Uterus (tissue), 2 donors: ENCODE measurements around the gene PPARG.

ENCODE experiments used
- POLR2A ChIP-seq, 2 donors: fragments of 450-650 bp; IDR thresholded peaks; one replicate each; pipeline ENCODE4 v1.6.1; 2016; ENCODE audit warnings: antibody characterized with exemption in 2 of 2, mild to moderate bottlenecking in 1 of 2, moderate library complexity in 1 of 2
- TF ChIP-seq, protein P1 (sequence below), 4 experiments: fragments of 200-600 bp in 2 of 4; fragments of 450-650 bp in 2 of 4; sonication (generic) in 2 of 4; IDR thresholded peaks; one replicate each; pipeline ENCODE4 v1.5.1; 2016 to 2019; ENCODE audit warnings: antibody characterized with exemption in 4 of 4, mild to moderate bottlenecking in 2 of 4, moderate library complexity in 1 of 4

DNA sequence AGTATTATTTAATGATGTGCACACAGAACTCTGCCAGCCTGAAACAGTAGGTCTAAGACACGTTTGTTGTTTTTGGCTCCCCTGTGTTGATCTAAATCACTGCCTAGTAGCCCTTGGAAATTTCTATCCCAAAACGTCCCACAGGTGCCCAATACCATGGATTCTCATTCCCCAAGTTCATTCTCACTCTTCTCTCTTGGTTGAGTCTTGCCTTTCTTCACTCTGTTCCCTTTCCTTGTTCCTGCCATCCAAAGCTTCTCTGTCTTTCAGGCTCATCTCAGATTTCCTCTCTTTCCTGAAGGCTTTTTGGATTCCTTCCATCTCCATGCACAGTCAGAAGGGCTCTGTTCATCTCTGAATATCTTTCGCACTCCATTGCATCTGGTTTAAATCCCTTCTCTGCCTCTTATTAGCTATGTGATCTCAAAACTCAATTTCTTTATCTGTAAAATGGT, 54.2 kb downstream of the PPARG start:
- TF ChIP-seq, protein P1, sequence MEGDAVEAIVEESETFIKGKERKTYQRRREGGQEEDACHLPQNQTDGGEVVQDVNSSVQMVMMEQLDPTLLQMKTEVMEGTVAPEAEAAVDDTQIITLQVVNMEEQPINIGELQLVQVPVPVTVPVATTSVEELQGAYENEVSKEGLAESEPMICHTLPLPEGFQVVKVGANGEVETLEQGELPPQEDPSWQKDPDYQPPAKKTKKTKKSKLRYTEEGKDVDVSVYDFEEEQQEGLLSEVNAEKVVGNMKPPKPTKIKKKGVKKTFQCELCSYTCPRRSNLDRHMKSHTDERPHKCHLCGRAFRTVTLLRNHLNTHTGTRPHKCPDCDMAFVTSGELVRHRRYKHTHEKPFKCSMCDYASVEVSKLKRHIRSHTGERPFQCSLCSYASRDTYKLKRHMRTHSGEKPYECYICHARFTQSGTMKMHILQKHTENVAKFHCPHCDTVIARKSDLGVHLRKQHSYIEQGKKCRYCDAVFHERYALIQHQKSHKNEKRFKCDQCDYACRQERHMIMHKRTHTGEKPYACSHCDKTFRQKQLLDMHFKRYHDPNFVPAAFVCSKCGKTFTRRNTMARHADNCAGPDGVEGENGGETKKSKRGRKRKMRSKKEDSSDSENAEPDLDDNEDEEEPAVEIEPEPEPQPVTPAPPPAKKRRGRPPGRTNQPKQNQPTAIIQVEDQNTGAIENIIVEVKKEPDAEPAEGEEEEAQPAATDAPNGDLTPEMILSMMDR (IDR thresholded peaks at IDR 0.05) = no peak
- TF ChIP-seq POLR2A (IDR thresholded peaks at IDR 0.05) = no peak
